Epithelial cell of proximal tubule (primary cell): ENCODE measurements around the gene MAD1L1. TPM values are rescaled to one million over a fixed set of nuclear protein-coding genes. Genes with fewer than 3 reads are reported as not detected.
"Not testable (repeated sequence)": the region's sequence is repeated elsewhere in the genome, so short reads cannot be mapped to it uniquely, and the experiment has no call there.

Experiments used
- DNase-seq: peaks from one replicate; pipeline ENCODE4 v3.0.0-alpha.2; 2011; ENCODE audit warnings: low read depth
- H3K4me3 ChIP-seq: 2 replicates; pipeline ENCODE4 v1.5.1; 2011; ENCODE audit warnings: low read depth, mild to moderate bottlenecking, low read length
- CTCF ChIP-seq: conservative IDR thresholded peaks from 2 replicates; pipeline ENCODE4 v1.5.1; 2012; ENCODE audit warnings: low read depth, mild to moderate bottlenecking, low read length
- total RNA-seq: library from RNA; depleted of rRNA; stranded (reverse); fragments of >200 nt; gene quantifications from 2 replicates; pipeline ENCODE4 v1.2.3, GENCODE V29; 2015

MAD1L1 gene
- total RNA-seq, 1 donor from 2014 or later, result 83.4 TPM

DNA sequence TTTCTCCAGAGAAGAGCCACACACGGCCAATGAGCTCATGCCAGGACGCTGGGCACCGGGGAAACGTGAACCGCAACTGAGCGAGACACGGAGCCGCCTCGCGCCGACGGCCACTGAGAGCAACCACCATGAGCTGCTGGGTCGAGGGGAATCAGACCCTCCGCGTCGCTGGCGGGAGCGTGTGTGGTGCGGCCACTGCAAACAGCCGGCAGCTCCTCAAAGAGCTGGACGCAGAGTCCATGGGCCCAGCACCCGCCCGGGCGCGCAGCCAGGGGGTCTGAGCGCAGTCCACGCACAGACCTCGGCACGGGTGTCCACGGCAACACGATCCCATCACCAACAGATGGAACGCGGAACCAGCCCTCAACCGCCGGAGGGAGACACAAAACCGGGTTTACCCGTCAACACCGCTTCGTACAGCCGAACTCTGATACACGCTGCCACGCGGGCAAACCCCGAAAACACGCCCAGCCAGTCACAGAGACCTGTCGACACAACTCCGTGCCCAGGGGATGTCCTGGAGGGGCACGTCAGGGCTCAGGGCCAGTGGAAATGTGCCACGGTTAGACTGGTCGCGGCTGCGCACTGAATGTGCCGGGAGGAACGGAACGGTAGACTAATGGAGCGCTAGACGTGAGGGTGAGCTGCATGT is 415.6 kb downstream of the MAD1L1 start:
- H3K4me3 ChIP-seq, result no peak overlapping the region
- TF ChIP-seq CTCF, result no peak
- no peak for DNase-seq

DNA sequence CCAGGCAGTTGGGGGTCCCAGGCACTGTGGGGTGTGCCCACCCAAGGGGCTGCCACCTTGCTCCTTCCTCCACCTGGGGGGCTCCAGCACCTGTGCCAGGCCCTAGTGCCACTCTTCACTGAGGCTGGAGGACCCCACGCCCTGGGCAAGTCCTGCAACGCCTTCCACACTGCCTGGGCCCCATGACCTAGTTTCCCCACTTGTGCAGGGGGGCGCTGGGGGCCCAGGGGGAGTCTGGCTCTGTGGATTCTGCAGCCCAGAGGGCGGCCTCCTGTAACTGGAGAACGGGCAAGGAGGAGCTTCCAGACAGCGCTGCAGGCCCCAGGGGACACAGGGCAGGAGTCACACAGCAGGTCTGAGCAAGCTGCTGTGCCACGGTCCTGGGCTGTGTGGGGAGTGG is 416.3 kb downstream of the MAD1L1 start:
- not testable (repeated sequence) for H3K4me3 ChIP-seq, DNase-seq

GRCh38 chr7:1815551-1816281 is 417.0 kb downstream of the MAD1L1 start:
- not testable (repeated sequence) for DNase-seq, H3K4me3 ChIP-seq

- no peak overlapping the region for H3K4me3 ChIP-seq
- TF ChIP-seq CTCF, result no peak
- no peak for DNase-seq
Measured at GRCh38 chr7:1815051-1815481, 417.7 kb downstream of the MAD1L1 start.

GRCh38 chr7:1814089-1814811 is 418.5 kb downstream of the MAD1L1 start:
- H3K4me3 ChIP-seq, result no peak overlapping the region
- no peak for DNase-seq
- no peak for TF ChIP-seq CTCF

DNA sequence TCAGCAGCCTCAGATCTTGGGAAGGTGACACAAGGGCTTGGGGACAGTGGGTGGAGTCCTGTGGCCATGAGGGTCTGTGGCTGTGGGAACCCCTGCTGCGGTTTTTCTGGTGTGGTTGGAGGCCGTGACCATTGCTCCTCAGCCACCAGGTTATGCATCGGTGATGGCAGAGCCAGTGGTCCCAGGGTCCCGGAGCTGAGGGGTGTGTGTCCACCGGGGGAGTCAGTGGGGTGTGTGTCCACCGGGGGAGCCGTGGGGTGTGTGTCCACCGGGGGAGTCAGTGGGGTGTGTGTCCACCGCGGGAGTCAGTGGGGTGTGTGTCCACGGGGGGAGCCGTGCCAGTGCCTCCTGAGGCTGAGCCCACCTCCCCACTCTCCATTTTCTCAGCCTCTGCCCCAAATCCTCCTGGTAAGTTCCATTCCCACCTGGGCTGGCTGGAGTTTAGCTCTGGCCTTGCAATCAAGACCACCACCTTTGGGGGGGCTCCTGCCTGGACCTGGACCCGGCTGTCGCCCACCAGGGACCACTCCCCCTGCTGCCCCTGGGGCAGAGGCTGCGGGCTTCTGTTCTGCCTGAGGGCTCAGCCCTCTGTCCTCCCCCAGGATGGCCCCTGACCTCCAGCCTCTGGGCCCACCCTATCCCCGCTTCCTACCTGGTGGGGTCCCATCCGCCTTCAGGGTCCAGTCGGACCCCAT is 419.2 kb downstream of the MAD1L1 start:
- no peak for TF ChIP-seq CTCF
- H3K4me3 ChIP-seq, result no peak overlapping the region
- no peak for DNase-seq

- no peak overlapping the region for H3K4me3 ChIP-seq
- peak; percentile 43 for TF ChIP-seq CTCF
- DNase-seq, result no peak
Measured at GRCh38 chr7:1812509-1813393, 420.0 kb downstream of the MAD1L1 start.
